Glomerular visceral epithelial cell (primary cell): Measurements from ENCODE around the gene LCN12.

Experiments
- DNase-seq: peaks from one replicate; pipeline ENCODE4 v3.0.0-alpha.2; 2016; ENCODE audit errors: extremely low spot score

The LCN12 gene

GRCh38 chr9:136945333-136946227 is 6.5 kb upstream of the LCN12 start:
- no peak for DNase-seq

- DNase-seq, result no peak
Observed at GRCh38 chr9:136946228-136947027, 5.6 kb upstream of the LCN12 start.

GRCh38 chr9:136947028-136947891 is 4.8 kb upstream of the LCN12 start:
- no peak for DNase-seq

GRCh38 chr9:136947955-136948510 is 4.0 kb upstream of the LCN12 start:
- DNase-seq, result peak; percentile 35

GRCh38 chr9:136949239-136949816 is 2.7 kb upstream of the LCN12 start:
- DNase-seq, result no peak

GRCh38 chr9:136949817-136950655 is 2.0 kb upstream of the LCN12 start:
- DNase-seq, result peak; percentile 96

GRCh38 chr9:136950656-136951276 is 1.3 kb upstream of the LCN12 start:
- DNase-seq, result no peak

- DNase-seq, result no peak
Observed at GRCh38 chr9:136952321-136952850, 313 bp downstream of the LCN12 start.

GRCh38 chr9:136952876-136953770 is 1.1 kb downstream of the LCN12 start:
- DNase-seq, result no peak

GRCh38 chr9:136953771-136954269 is 1.7 kb downstream of the LCN12 start:
- DNase-seq, result no peak

GRCh38 chr9:136954270-136955083 is 2.4 kb downstream of the LCN12 start:
- DNase-seq, result no peak

- no peak for DNase-seq
Observed at GRCh38 chr9:136955202-136955942, 3.3 kb downstream of the LCN12 start.

GRCh38 chr9:136955943-136956335 is 3.9 kb downstream of the LCN12 start:
- no peak for DNase-seq

GRCh38 chr9:136956604-136957003 is 4.5 kb downstream of the LCN12 start:
- no peak for DNase-seq

- DNase-seq, result no peak
Observed at GRCh38 chr9:136957461-136957860, 5.4 kb downstream of the LCN12 start.

- no peak for DNase-seq
Observed at GRCh38 chr9:136957901-136958300, 5.8 kb downstream of the LCN12 start.

GRCh38 chr9:136958473-136958872 is 6.4 kb downstream of the LCN12 start:
- no peak for DNase-seq
